ENCODE results near the gene SLC25A52.
"Not testable (repeated sequence)": the region's sequence is repeated elsewhere in the genome, so short reads cannot be mapped to it uniquely, and the experiment has no call there.

DNA sequence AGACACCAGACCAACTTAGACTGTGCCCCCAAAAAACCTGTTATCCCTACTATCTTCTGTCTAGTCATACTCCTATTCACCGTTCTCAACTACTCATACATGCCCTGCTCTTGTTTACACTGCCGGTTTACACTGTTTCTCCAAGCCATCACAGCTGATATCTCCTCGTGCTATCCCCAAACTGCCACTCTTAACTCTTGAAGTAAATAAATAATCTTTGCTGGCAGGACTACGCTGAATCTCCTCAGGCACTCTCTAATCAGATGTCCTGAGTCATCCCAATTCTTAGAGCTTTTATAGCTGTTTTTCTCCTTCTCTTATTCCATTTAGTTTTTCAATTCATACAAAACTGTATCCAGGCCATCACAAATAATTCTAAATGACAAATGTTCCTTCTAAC is 48.4 kb upstream of the SLC25A52 start:
- TF ChIP-seq STAT1 (IDR thresholded peaks at IDR 0.05; ENCODE audit: unreplicated experiment); EZH2 (IDR thresholded peaks at IDR 0.05; ENCODE audit: low read depth, unreplicated experiment); EZH2phosphoT487 (IDR thresholded peaks at IDR 0.05; ENCODE audit: unreplicated experiment); CREB1 (CRISPR knock-in tag; IDR thresholded peaks at IDR 0.05; ENCODE audit: low read depth); ZNF331 (CRISPR knock-in tag; IDR thresholded peaks at IDR 0.05; ENCODE audit: low read depth); POLR2AphosphoS5 (IDR thresholded peaks at IDR 0.05; ENCODE audit: low read depth): not testable (repeated sequence)
- TF ChIP-seq, protein P1, sequence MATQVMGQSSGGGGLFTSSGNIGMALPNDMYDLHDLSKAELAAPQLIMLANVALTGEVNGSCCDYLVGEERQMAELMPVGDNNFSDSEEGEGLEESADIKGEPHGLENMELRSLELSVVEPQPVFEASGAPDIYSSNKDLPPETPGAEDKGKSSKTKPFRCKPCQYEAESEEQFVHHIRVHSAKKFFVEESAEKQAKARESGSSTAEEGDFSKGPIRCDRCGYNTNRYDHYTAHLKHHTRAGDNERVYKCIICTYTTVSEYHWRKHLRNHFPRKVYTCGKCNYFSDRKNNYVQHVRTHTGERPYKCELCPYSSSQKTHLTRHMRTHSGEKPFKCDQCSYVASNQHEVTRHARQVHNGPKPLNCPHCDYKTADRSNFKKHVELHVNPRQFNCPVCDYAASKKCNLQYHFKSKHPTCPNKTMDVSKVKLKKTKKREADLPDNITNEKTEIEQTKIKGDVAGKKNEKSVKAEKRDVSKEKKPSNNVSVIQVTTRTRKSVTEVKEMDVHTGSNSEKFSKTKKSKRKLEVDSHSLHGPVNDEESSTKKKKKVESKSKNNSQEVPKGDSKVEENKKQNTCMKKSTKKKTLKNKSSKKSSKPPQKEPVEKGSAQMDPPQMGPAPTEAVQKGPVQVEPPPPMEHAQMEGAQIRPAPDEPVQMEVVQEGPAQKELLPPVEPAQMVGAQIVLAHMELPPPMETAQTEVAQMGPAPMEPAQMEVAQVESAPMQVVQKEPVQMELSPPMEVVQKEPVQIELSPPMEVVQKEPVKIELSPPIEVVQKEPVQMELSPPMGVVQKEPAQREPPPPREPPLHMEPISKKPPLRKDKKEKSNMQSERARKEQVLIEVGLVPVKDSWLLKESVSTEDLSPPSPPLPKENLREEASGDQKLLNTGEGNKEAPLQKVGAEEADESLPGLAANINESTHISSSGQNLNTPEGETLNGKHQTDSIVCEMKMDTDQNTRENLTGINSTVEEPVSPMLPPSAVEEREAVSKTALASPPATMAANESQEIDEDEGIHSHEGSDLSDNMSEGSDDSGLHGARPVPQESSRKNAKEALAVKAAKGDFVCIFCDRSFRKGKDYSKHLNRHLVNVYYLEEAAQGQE (IDR thresholded peaks at IDR 0.05; ENCODE audit: unreplicated experiment), result not testable (repeated sequence)
- TF ChIP-seq, protein P2, sequence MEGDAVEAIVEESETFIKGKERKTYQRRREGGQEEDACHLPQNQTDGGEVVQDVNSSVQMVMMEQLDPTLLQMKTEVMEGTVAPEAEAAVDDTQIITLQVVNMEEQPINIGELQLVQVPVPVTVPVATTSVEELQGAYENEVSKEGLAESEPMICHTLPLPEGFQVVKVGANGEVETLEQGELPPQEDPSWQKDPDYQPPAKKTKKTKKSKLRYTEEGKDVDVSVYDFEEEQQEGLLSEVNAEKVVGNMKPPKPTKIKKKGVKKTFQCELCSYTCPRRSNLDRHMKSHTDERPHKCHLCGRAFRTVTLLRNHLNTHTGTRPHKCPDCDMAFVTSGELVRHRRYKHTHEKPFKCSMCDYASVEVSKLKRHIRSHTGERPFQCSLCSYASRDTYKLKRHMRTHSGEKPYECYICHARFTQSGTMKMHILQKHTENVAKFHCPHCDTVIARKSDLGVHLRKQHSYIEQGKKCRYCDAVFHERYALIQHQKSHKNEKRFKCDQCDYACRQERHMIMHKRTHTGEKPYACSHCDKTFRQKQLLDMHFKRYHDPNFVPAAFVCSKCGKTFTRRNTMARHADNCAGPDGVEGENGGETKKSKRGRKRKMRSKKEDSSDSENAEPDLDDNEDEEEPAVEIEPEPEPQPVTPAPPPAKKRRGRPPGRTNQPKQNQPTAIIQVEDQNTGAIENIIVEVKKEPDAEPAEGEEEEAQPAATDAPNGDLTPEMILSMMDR (conservative IDR thresholded peaks at IDR 0.05; ENCODE audit: low read depth in 2 of 2), result not testable (repeated sequence)

All from GM23338 (cell line).